ENCODE measurements around the gene LRIT2.

- TF ChIP-seq CTCF (IDR thresholded peaks at IDR 0.05), result no peak
- no peak for TF ChIP-seq POLR2A (IDR thresholded peaks at IDR 0.05)
Measured at GRCh38 chr10:84204122-84204521, 21.2 kb downstream of the LRIT2 start.

All from uterus (tissue), 2 donors.